OCI-LY3 (cell line): ENCODE results near the gene LRFN2.

ENCODE experiments used
- H2AFZ ChIP-seq: fragments of 200-600, 300-600 bp; shearing (Covaris generic); 2 replicates; pipeline ENCODE4 v1.6.0; 2014; ENCODE audit warnings: antibody characterized with exemption, low read depth, low read length
- H3K27ac ChIP-seq: fragments of 200-600, 300-600 bp; sonication (generic); 2 replicates; pipeline ENCODE4 v1.5.1; 2014; ENCODE audit warnings: mild to moderate bottlenecking, low read length, moderate library complexity, mixed read lengths
- H3K27me3 ChIP-seq: fragments of 200-600, 300-600 bp; sonication (generic); 2 replicates; pipeline ENCODE4 v1.6.1; 2014; ENCODE audit warnings: low read depth, low read length, mixed read lengths
- H3K36me3 ChIP-seq: fragments of 200-600, 300-600 bp; sonication (generic); replicated peaks from 2 replicates; pipeline ENCODE3; 2014; ENCODE audit warnings: low read depth, low read length, mixed read lengths
- H3K4me1 ChIP-seq: fragments of 300-600, 200-600 bp; sonication (generic); 2 replicates; pipeline ENCODE4 v1.6.1; 2014; ENCODE audit warnings: low read length, mixed read lengths
- H3K4me2 ChIP-seq: fragments of 200-600, 300-600 bp; sonication (generic); 2 replicates; pipeline ENCODE4 v1.6.1; 2014; ENCODE audit warnings: low read length, mixed read lengths
- H3K4me3 ChIP-seq: fragments of 300-600, 200-600 bp; sonication (generic); 2 replicates; pipeline ENCODE4 v1.5.1; 2014; ENCODE audit warnings: antibody characterized with exemption, mild to moderate bottlenecking, low read length, moderate library complexity
- H3K79me2 ChIP-seq: fragments of 300-600, 200-600 bp; shearing (Covaris generic); 2 replicates; pipeline ENCODE4 v1.6.1; 2014; ENCODE audit warnings: mild to moderate bottlenecking, low read length, mixed read lengths
- H3K9ac ChIP-seq: fragments of 300-600, 200-600 bp; shearing (Covaris generic); 2 replicates; pipeline ENCODE4 v1.6.0; 2014; ENCODE audit warnings: mild to moderate bottlenecking, low read length, moderate library complexity
- H3K9me3 ChIP-seq: fragments of 200-600, 300-600 bp; shearing (Covaris generic); 2 replicates; pipeline ENCODE4 v1.6.1; 2014; ENCODE audit warnings: low read length, mixed read lengths; ENCODE audit not compliant: insufficient read depth
- H4K20me1 ChIP-seq: fragments of 200-600, 300-600 bp; sonication (generic); 2 replicates; pipeline ENCODE4 v1.6.1; 2016; ENCODE audit warnings: low read length, mixed read lengths; ENCODE audit not compliant: insufficient read depth
- EZH2phosphoT487 ChIP-seq: fragments of 200-600 bp; shearing (Covaris generic); IDR thresholded peaks from 2 replicates; pipeline ENCODE4 v1.6.1; 2018; ENCODE audit warnings: antibody characterized with exemption, mixed run types, low read depth
- TF ChIP-seq, protein P1 (sequence below): fragments of 200-600, 300-600 bp; sonication (generic); IDR thresholded peaks from 2 replicates; pipeline ENCODE4 v1.5.1; 2014; ENCODE audit warnings: antibody characterized with exemption, low read length, low read depth

Gene LRFN2

DNA sequence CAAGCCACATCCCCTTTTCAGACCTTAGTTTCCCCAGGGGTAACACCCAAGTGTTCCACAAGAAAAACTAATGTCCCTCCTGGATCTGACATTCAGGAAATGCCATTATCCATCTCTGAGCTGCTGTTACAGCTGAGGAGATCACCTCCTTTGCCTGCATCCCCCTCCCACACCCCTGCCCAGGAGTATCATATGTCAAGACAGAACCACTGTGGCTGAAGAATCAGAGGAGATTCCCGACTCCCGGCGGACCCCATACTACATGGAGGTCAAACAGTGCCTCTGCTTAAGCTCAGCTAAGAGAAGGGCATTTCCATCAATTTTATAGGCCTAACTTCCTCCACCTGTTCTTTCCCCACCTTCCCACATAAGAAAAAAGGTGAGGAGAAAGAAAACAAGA lies 36.8 kb upstream of the LRFN2 start:
- Histone ChIP-seq H3K4me3 (no peak overlapping the region), H3K27ac (no peak overlapping the region), H3K4me2 (no peak overlapping the region), H2AFZ (no peak overlapping the region), H3K4me1 (no peaks in the 10 kb centered on the region), H4K20me1 (no peaks in the 10 kb centered on the region), H3K36me3 (no peaks in the 10 kb centered on the region), H3K79me2 (no peaks in the 10 kb centered on the region), H3K27me3 (peaks cover 36% of the 10 kb centered on the region), H3K9ac (no peak overlapping the region), H3K9me3 (0 out of 2 replicates have a peak, but pooled peaks cover 4% of the 10 kb centered on the region)
- TF ChIP-seq EZH2phosphoT487: no peak
- TF ChIP-seq, protein P1, sequence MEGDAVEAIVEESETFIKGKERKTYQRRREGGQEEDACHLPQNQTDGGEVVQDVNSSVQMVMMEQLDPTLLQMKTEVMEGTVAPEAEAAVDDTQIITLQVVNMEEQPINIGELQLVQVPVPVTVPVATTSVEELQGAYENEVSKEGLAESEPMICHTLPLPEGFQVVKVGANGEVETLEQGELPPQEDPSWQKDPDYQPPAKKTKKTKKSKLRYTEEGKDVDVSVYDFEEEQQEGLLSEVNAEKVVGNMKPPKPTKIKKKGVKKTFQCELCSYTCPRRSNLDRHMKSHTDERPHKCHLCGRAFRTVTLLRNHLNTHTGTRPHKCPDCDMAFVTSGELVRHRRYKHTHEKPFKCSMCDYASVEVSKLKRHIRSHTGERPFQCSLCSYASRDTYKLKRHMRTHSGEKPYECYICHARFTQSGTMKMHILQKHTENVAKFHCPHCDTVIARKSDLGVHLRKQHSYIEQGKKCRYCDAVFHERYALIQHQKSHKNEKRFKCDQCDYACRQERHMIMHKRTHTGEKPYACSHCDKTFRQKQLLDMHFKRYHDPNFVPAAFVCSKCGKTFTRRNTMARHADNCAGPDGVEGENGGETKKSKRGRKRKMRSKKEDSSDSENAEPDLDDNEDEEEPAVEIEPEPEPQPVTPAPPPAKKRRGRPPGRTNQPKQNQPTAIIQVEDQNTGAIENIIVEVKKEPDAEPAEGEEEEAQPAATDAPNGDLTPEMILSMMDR: no peak

GRCh38 chr6:40623178-40623577 lies 36.0 kb upstream of the LRFN2 start:
- Histone ChIP-seq H3K4me3 (no peak overlapping the region), H3K4me1 (no peaks in the 10 kb centered on the region), H3K27me3 (peaks cover 40% of the 10 kb centered on the region), H3K4me2 (no peak overlapping the region), H3K9ac (no peak overlapping the region), H4K20me1 (no peaks in the 10 kb centered on the region), H3K79me2 (no peaks in the 10 kb centered on the region), H3K9me3 (0 out of 2 replicates have a peak, but pooled peaks cover 4% of the 10 kb centered on the region), H3K27ac (no peak overlapping the region), H2AFZ (no peak overlapping the region), H3K36me3 (no peaks in the 10 kb centered on the region)
- no peak for TF ChIP-seq EZH2phosphoT487
- TF ChIP-seq, protein P1: no peak

GRCh38 chr6:40620574-40621240 lies 33.5 kb upstream of the LRFN2 start:
- Histone ChIP-seq H3K9me3 (no peaks in the 10 kb centered on the region), H3K27ac (no peak overlapping the region), H3K27me3 (peaks cover 58% of the 10 kb centered on the region), H3K36me3 (no peaks in the 10 kb centered on the region), H4K20me1 (no peaks in the 10 kb centered on the region), H3K4me1 (no peaks in the 10 kb centered on the region), H3K9ac (no peak overlapping the region), H3K4me2 (no peak overlapping the region), H3K4me3 (no peak overlapping the region), H3K79me2 (no peaks in the 10 kb centered on the region), H2AFZ (no peak overlapping the region)
- TF ChIP-seq EZH2phosphoT487: no peak
- TF ChIP-seq, protein P1: no peak

- H3K9ac ChIP-seq: no peak overlapping the region
- no peaks in the 10 kb centered on the region for H3K4me1 ChIP-seq
- H3K9me3 ChIP-seq: no peaks in the 10 kb centered on the region
- no peaks in the 10 kb centered on the region for H3K79me2 ChIP-seq
- H3K27me3 ChIP-seq: peaks cover 86% of the 10 kb centered on the region
- H3K36me3 ChIP-seq: no peaks in the 10 kb centered on the region
- no peak overlapping the region for H3K4me2 ChIP-seq
- H4K20me1 ChIP-seq: no peaks in the 10 kb centered on the region
- H3K27ac ChIP-seq: no peak overlapping the region
- no peak overlapping the region for H2AFZ ChIP-seq
- TF ChIP-seq EZH2phosphoT487: no peak
- TF ChIP-seq, protein P1: no peak
- no peak overlapping the region for H3K4me3 ChIP-seq
Observed at GRCh38 chr6:40614671-40615070, 27.5 kb upstream of the LRFN2 start.
